HCT116 (cell line): ENCODE data around the gene CRADD. TPM values are rescaled to one million over a fixed set of nuclear protein-coding genes. Genes with fewer than 3 reads are reported as not detected.

Source experiments
- ATAC-seq: fragments of 200-7000 bp; cut with Tn5 transposase; 2 replicates; pipeline ENCODE4 v1.9.1; 2020; ENCODE audit warnings: mild to moderate bottlenecking, moderate library complexity
- BruUV-seq: library from RNA; stranded (reverse); fragments of 400-500 nt; replicated peaks from 2 replicates; lab custom pipeline; 2021; lab: Mats Ljungman, UMichigan
- CTCF ChIA-PET: fragments of 300-600 bp; sonication (Branson Sonifier 250); formaldehyde crosslinking; loops from one replicate; lab custom pipeline; 2021; ENCODE audit warnings: antibody characterized with exemption; lab: Charles Lee
- POLR2A ChIA-PET: fragments of 300-600, 350-600 bp; sonication (Branson Sonifier 250); formaldehyde crosslinking; loops from one replicate; lab custom pipeline; 2021; ENCODE audit warnings: antibody characterized with exemption; lab: Charles Lee
- RAD21 ChIA-PET, 2 experiments: fragments of 300-600 bp; sonication (Branson Sonifier 250); formaldehyde crosslinking; loops; one replicate each; lab custom pipeline; 2023; ENCODE audit warnings: low total read pairs in 2 of 2; ENCODE audit not compliant: uncharacterized antibody in 2 of 2, unreplicated experiment in 2 of 2, low non-redundant PET in 1 of 2; lab: Charles Lee
- DNase-seq: peaks from one replicate; pipeline ENCODE4 v3.0.0-alpha.2; 2010; ENCODE audit warnings: low read depth, low spot score
- H2AFZ ChIP-seq: fragments of 200-600 bp; shearing (Covaris generic), sonication (generic); 2 replicates; pipeline ENCODE4 v1.6.1; 2017; ENCODE audit warnings: low read depth, mixed run types, mixed read lengths, antibody characterized with exemption, low read length; ENCODE audit not compliant: poor library complexity, severe bottlenecking
- H3K27ac ChIP-seq: 2 replicates; pipeline ENCODE4 v1.5.1; 2012; ENCODE audit warnings: low read depth, low read length
- H3K27me3 ChIP-seq: fragments of 200-600 bp; sonication (generic); 2 replicates; pipeline ENCODE4 v1.6.1; 2016; ENCODE audit warnings: mixed run types, low read length, mixed read lengths; ENCODE audit not compliant: insufficient read depth
- H3K36me3 ChIP-seq, 2 experiments: fragments of 200-500 bp in 1 of 2; fragments of 200-600 bp in 1 of 2; sonication (Bioruptor generic) in 1 of 2; sonication (generic) in 1 of 2; 2 replicates each; pipeline versions ENCODE4 v1.5.1 to v1.6.1; 2014 to 2016; ENCODE audit warnings: low read length in 2 of 2, inconsistent platforms in 1 of 2, mixed read lengths in 1 of 2, mixed run types in 1 of 2; ENCODE audit not compliant: insufficient read depth in 2 of 2, control insufficient read depth in 1 of 2
- H3K4me1 ChIP-seq, 2 experiments: fragments of 200-600 bp in 1 of 2; sonication (generic) in 1 of 2; 2 replicates each; pipeline versions ENCODE4 v1.5.1 to v1.6.1; 2012 to 2017; ENCODE audit warnings: low read length in 2 of 2, inconsistent platforms in 1 of 2, mild to moderate bottlenecking in 1 of 2, mixed read lengths in 1 of 2, mixed run types in 1 of 2, moderate library complexity in 1 of 2; ENCODE audit not compliant: insufficient read depth in 2 of 2, control insufficient read depth in 1 of 2
- H3K4me2 ChIP-seq: fragments of 200-600 bp; sonication (generic); 2 replicates; pipeline ENCODE4 v1.6.1; 2017; ENCODE audit warnings: mixed run types, low read length, mixed read lengths
- H3K4me3 ChIP-seq, 2 experiments: fragments of 200-600 bp in 1 of 2; sonication (generic) in 1 of 2; replicated peaks in 1 of 2; 2 replicates each; pipeline ENCODE4 v1.5.1; 2011 to 2016; ENCODE audit warnings: low read length in 2 of 2, control low read depth in 1 of 2, low read depth in 1 of 2, mild to moderate bottlenecking in 1 of 2, mixed read lengths in 1 of 2, mixed run types in 1 of 2
- H3K79me2 ChIP-seq: fragments of 200-600 bp; sonication (generic); 2 replicates; pipeline ENCODE4 v1.6.1; 2017; ENCODE audit warnings: mild to moderate bottlenecking, mixed run types, low read length, moderate library complexity, mixed read lengths; ENCODE audit not compliant: insufficient read depth
- H3K9ac ChIP-seq: fragments of 200-600 bp; sonication (generic); 2 replicates; pipeline ENCODE4 v1.6.1; 2016; ENCODE audit warnings: low read length, mixed read lengths
- H3K9me2 ChIP-seq: fragments of 200-600 bp; sonication (generic), shearing (Covaris generic); 2 replicates; pipeline ENCODE4 v1.6.1; 2017; ENCODE audit warnings: mixed run types, mild to moderate bottlenecking, moderate library complexity; ENCODE audit not compliant: insufficient read depth
- H3K9me3 ChIP-seq, 2 experiments: fragments of 200-500 bp in 1 of 2; fragments of 200-600 bp in 1 of 2; sonication (Bioruptor generic) in 1 of 2; sonication (generic) in 1 of 2; 2 replicates each; pipeline ENCODE4 v1.6.1; 2014 to 2017; ENCODE audit warnings: low read length in 2 of 2, mixed read lengths in 2 of 2, inconsistent platforms in 1 of 2, low read depth in 1 of 2, mild to moderate bottlenecking in 1 of 2, mixed run types in 1 of 2, moderate library complexity in 1 of 2; ENCODE audit not compliant: control insufficient read depth in 1 of 2, insufficient read depth in 1 of 2
- H4K20me1 ChIP-seq: fragments of 200-600 bp; sonication (generic), shearing (Covaris generic); 2 replicates; pipeline ENCODE4 v1.6.1; 2017; ENCODE audit warnings: mixed run types, mild to moderate bottlenecking, moderate library complexity; ENCODE audit not compliant: insufficient read depth
- ATF3 ChIP-seq: IDR thresholded peaks from 2 replicates; pipeline ENCODE4 v1.6.1; 2012
- CTCF ChIP-seq, 3 experiments: fragments of 200-600 bp in 1 of 3; sonication (generic) in 1 of 3; IDR thresholded peaks in 2 of 3; conservative IDR thresholded peaks in 1 of 3; 2 replicates each; pipeline ENCODE4 v1.5.1; 2012 to 2017; ENCODE audit warnings: low read depth in 2 of 3, low read length in 2 of 3, antibody characterized with exemption in 1 of 3, borderline replicate concordance in 1 of 3, control low read depth in 1 of 3, mild to moderate bottlenecking in 1 of 3, mixed read lengths in 1 of 3, mixed run types in 1 of 3, moderate library complexity in 1 of 3; ENCODE audit not compliant: insufficient read depth in 1 of 3
- EGR1 ChIP-seq: IDR thresholded peaks from 2 replicates; pipeline ENCODE4 v1.6.1; 2012; ENCODE audit warnings: low read depth
- ELF1 ChIP-seq: IDR thresholded peaks from 2 replicates; pipeline ENCODE4 v1.6.1; 2012; ENCODE audit warnings: low read depth, borderline replicate concordance
- MAX ChIP-seq: IDR thresholded peaks from 2 replicates; pipeline ENCODE4 v1.6.1; 2012
- POLR2AphosphoS5 ChIP-seq: IDR thresholded peaks from 2 replicates; pipeline ENCODE4 v1.6.1; 2011; ENCODE audit warnings: mild to moderate bottlenecking, low read depth, low read length, moderate library complexity
- SP1 ChIP-seq: IDR thresholded peaks from 2 replicates; pipeline ENCODE4 v1.6.1; 2012; ENCODE audit warnings: low read depth
- ZNF274 ChIP-seq: fragments of 200-500 bp; sonication (Bioruptor generic); IDR thresholded peaks from 2 replicates; pipeline ENCODE4 v1.6.1; 2014; ENCODE audit warnings: mild to moderate bottlenecking, low read depth, low read length, inconsistent platforms
- intact Hi-C: fragments of 100-400 bp; cut with micrococcal nuclease; formaldehyde crosslinking; loops from 2 replicates; pipeline ENCODE4 v1.10.0; 2022
- total RNA-seq: library from RNA; stranded (reverse); gene quantifications from one replicate; pipeline ENCODE4 v1.2.1, GENCODE V29; 2021; ENCODE audit not compliant: unreplicated experiment

CRADD gene
- total RNA-seq, 1 experiment from 2014 or later, result 12.2 TPM

GRCh38 chr12:93802698-93803423 is 125.7 kb downstream of the CRADD start (continued):
- no peak for TF ChIP-seq ZNF274

- ChIA-PET RAD21 (no interaction called here), CTCF (interaction anchor here (0.6 to 1.4 kb wide), 2 partner anchors 301 to 351 kb away, joined by 3 to 4 read pairs; no protein-coding TSS in a partner anchor), POLR2A (interaction anchor here (1.2 kb wide), 1 partner anchor 336 kb away, joined by 3 read pairs; the partner anchor contains the start of gene MRPL42)
- Histone ChIP-seq H3K4me3 (no peak overlapping the region), H3K27ac (no peak overlapping the region), H3K79me2 (no peaks in the 10 kb centered on the region), H3K9me3 (no peaks in the 10 kb centered on the region), H3K4me1 (peaks cover 0 to 46% of the 10 kb centered on the region in 2 experiments; a peak in 2 of 4 replicates), H2AFZ (no peak overlapping the region), H3K9ac (no peak overlapping the region), H3K4me2 (no peak overlapping the region), H3K36me3 (no peaks in the 10 kb centered on the region), H4K20me1 (no peaks in the 10 kb centered on the region), H3K27me3 (no peaks in the 10 kb centered on the region), H3K9me2 (no peaks in the 10 kb centered on the region)
- TF ChIP-seq SP1 (no peak), ATF3 (no peak), CTCF (IDR thresholded peaks at IDR 0.05 in 2 of 3, conservative IDR thresholded peaks at IDR 0.05 in 1 of 3; ENCODE audit: borderline replicate concordance in 1 of 3, insufficient read depth in 1 of 3, low read depth in 2 of 3, low read length in 2 of 3) (no peak), MAX (no peak), EGR1 (no peak), ELF1 (no peak), POLR2AphosphoS5 (no peak)
- ATAC-seq (no peak), DNase-seq (no peak)
- intact Hi-C loops, result no loop called here
- BruUV-seq, result no TSS peak
Measured at GRCh38 chr12:93803424-93803807, 126.2 kb downstream of the CRADD start.
